ENCODE results near the gene GJC1.

The GJC1 gene

GRCh38 chr17:44777394-44778348 is 52.4 kb downstream of the GJC1 start:
- no peak for DNase-seq

- no peak for DNase-seq
Observed at GRCh38 chr17:44776628-44777393, 53.3 kb downstream of the GJC1 start.

- peak; percentile 52 for DNase-seq
Observed at GRCh38 chr17:44775838-44776621, 54.1 kb downstream of the GJC1 start.

DNA sequence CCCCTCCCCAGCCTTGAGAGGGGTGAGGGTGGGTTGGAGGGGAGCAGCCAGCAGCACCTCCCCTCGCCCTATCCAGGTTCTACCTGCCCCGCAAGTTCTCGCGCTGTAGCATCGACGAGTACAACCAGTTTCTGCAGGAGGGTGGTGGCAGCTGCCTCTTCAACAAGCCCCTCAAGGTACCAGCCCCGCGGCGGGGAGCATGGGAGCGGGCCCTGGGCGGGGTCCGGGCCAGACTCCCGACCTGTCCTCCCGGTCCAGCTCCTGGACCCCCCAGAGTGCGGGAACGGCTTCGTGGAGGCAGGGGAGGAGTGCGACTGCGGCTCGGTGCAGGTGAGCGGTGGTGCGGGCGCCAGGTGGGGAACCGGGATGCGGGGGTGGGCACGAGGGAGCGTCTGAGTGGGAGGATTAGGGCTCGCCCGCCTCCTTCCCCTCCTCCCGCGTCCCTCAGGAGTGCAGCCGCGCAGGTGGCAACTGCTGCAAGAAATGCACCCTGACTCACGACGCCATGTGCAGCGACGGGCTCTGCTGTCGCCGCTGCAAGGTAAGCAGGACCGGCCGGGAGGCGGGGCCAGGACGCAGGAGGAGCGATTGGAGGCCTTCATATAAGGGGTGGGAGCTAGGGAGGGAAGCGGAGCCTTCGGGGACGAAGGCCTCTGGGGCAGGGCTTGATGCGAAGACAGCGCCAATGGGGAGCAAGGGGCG is 54.8 kb downstream of the GJC1 start:
- DNase-seq, result peak; percentile 91

GRCh38 chr17:44774271-44775135 is 55.6 kb downstream of the GJC1 start:
- DNase-seq, result peak; percentile 86

DNA sequence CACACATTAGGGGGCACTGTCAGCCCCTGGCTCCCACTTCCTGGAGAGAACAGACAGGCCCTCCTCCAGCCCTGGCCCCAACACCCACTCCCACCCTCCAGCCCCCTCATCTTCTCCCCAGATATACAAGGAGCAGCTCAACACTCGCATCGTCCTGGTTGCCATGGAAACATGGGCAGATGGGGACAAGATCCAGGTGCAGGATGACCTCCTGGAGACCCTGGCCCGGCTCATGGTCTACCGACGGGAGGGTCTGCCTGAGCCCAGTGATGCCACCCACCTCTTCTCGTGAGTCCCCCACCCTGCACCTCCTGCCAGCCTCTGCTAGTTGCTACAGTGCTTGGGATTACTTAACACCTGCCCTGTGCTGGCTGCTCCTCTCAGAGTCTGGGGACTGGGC is 56.9 kb downstream of the GJC1 start:
- no peak for DNase-seq

GRCh38 chr17:44772308-44773045 is 57.6 kb downstream of the GJC1 start:
- no peak for DNase-seq

GRCh38 chr17:44770166-44770925 is 59.7 kb downstream of the GJC1 start:
- DNase-seq, result no peak

- DNase-seq, result no peak
Observed at GRCh38 chr17:44769647-44770084, 60.4 kb downstream of the GJC1 start.

DNA sequence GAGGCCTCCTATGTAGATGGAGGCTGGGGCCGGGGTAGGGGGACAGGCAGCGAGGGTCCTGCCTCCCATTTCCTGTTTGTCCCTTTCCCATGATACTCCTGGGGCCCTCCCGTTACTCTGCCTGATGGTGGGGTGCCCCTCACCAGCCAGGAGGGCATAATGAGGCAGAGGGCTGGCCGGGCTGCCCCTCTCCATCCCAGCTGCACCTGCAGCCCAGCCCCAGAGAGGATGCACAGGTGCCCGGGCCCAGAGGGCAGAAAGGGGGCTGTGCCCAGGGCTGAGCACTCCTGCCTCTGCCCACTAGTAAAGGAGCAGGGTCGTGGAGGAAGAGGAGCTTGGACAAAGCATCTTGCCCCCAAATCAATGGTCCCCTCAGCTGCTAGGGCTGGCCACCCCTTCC is 60.9 kb downstream of the GJC1 start:
- DNase-seq, result no peak

DNA sequence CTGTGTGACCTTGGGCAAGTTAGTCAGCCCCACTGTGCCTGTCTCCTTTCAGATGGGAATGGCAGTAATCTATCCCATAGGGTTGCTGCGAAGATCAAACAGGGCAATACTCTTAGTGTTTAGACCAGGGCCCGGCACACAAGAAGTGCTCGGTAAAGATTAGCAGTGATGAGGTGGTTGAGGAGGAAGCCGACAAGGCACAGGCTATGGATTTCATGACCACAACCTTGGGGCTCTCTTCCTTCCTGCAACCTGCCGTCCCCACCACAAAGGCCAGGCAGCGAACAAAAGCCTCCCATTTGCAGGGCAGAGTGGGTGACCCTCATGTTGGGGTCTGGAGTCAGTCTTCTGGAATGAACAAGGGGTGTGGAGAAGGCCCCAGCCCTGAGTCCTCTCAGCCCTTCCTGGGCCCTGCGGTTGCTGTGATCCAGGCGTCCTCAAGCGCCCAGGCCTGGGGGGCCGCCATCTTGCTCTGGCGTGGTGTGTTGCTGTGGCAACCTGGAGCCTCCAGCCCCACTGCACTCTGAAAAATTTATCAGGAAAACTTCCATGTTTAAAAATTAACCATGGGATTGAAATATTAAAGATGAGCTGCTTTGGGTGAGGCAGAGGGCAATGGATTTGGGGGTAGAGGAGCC is 61.5 kb downstream of the GJC1 start:
- no peak for DNase-seq

DNA sequence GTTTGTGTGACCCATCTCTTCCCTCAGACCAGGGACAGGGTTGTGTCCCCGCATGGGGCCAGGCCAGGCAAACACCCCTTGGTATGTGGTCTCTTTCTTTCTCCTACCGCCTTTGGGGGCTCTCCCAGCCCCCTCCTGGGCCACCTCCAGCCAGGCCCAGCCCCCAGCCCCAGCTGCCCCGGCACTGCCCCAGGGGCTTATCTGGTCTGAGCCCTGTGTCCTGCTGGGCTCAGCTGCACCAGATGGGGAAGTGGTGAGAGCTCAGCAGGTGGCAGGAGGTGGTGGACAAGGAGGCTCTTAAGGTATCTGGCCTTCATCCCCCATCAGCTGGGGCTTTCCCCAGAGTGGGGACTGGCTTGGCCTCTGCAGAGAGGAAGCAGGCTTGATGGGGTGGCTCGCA is 62.6 kb downstream of the GJC1 start:
- DNase-seq, result no peak

- no peak for DNase-seq
Observed at GRCh38 chr17:44766409-44767038, 63.6 kb downstream of the GJC1 start.

DNA sequence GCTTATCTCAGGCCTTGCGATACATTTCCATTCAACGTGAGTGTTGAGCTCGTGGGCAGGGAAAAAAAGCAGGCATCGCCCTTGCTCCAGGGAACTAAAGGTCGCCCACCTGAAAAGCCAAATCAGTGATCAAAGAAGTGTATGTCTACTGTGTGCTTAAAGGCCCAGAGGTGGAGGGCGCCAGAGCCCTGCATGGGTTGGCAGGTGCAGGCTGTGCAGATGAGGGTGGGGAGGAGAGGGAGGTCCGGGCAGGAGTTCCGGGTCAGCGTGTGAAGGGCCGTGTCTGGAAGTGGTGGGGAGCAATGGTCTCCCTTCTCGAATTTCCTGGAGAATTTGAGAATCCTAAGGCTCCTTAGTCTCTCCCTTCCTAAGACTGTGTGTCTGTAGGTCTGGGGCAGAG is 64.1 kb downstream of the GJC1 start:
- no peak for DNase-seq

DNA sequence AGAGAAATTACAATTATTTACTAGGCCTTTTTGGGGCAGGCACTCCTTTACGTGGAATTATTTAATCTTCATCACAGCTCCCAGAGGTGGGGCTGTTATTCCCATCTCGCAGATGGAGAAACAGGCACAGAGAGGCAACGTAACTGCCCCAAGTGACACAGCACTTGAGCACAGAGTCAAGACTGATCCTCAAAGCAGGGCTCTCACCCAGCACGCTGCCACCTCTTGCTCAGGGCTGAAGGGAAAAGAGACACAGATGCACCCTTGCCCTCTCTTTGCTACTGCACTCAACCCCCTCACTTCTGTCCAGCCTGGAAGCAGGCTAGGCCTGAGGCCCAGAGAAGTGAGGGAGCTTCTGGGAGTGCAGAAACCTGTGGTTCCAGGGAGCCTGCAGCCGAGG is 66.9 kb downstream of the GJC1 start:
- DNase-seq, result no peak

DNA sequence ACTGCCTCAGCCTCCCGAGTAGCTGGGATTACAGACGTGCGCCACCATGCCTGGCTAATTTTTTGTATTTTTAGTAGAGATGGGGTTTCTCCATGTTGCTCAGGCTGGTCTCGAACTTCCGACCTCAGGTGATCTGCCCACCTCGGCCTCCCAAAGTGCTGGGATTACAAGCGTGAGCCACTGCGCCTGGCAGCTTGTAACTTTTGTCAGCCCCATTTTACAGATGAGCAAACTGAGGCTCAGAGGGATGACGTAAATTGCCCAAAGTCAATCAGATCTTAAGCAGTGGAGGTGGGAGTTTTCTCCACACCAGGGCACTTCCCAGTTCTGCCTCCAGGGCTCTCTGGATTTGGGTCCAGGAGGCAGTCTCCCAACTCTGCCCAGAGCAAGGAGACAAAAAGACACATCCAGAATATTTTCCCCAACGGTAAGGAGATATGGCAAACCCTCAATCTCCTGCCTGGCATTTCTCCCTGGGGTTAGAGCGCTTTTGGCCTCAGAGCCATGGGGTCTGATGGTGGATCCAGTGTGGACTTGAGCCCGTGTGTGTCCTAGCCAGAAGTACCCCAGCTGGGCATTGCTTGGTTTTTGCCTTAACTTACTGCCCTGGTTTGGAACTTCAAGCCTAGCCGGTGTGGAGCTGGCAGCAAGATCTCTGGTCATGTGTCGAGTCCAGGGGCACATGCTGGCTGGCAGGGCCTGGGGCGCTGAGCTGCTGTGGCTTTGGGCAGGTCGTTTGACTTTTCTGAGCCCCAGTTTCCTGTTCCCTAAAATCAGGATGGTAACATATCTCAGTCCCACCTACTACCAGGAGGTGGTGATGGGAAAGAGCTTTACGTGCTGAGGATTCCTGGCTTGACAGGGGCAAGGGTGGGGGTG is 67.9 kb downstream of the GJC1 start:
- no peak for DNase-seq
